GM12872 (cell line): Measurements from ENCODE around the gene PTPRM.

ENCODE experiments used
- TF ChIP-seq, protein P1 (sequence below): IDR thresholded peaks from 3 replicates; pipeline ENCODE4 v1.5.1; 2011; ENCODE audit warnings: low read depth, mild to moderate bottlenecking, low read length, moderate library complexity; ENCODE audit not compliant: insufficient read depth

Gene PTPRM

GRCh38 chr18:7927119-7927518 is 360.0 kb downstream of the PTPRM start:
- TF ChIP-seq, protein P1, sequence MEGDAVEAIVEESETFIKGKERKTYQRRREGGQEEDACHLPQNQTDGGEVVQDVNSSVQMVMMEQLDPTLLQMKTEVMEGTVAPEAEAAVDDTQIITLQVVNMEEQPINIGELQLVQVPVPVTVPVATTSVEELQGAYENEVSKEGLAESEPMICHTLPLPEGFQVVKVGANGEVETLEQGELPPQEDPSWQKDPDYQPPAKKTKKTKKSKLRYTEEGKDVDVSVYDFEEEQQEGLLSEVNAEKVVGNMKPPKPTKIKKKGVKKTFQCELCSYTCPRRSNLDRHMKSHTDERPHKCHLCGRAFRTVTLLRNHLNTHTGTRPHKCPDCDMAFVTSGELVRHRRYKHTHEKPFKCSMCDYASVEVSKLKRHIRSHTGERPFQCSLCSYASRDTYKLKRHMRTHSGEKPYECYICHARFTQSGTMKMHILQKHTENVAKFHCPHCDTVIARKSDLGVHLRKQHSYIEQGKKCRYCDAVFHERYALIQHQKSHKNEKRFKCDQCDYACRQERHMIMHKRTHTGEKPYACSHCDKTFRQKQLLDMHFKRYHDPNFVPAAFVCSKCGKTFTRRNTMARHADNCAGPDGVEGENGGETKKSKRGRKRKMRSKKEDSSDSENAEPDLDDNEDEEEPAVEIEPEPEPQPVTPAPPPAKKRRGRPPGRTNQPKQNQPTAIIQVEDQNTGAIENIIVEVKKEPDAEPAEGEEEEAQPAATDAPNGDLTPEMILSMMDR = no peak

GRCh38 chr18:7931763-7932162 is 364.6 kb downstream of the PTPRM start:
- TF ChIP-seq, protein P1 = no peak

DNA sequence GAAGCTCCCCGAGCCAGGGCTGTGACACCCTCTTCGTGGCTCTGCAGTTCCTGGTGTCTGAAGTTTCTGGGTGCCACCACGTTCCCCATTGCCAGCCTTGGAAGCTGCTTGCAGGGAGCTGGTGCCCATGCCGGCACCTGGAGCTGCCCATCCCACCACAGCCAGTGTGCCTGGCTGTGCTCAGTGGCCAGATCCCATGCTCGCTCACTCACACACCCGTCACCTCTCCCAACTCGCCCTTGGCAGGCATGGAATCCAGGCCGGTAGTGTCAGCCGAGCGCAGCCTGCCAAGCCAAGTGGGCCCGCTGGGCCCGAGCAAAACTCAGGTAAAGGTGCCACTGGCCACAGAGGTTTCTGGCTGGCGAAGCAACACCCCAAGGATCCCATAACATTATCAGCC is 370.2 kb downstream of the PTPRM start:
- TF ChIP-seq, protein P1 = no peak

GRCh38 chr18:7939521-7939920 is 372.4 kb downstream of the PTPRM start:
- TF ChIP-seq, protein P1 = no peak

- TF ChIP-seq, protein P1 = no peak
Measured at GRCh38 chr18:7940379-7940778, 373.3 kb downstream of the PTPRM start.

- TF ChIP-seq, protein P1 = no peak
Measured at GRCh38 chr18:7940971-7941370, 373.9 kb downstream of the PTPRM start.

GRCh38 chr18:7941533-7941932 is 374.4 kb downstream of the PTPRM start:
- TF ChIP-seq, protein P1 = no peak

DNA sequence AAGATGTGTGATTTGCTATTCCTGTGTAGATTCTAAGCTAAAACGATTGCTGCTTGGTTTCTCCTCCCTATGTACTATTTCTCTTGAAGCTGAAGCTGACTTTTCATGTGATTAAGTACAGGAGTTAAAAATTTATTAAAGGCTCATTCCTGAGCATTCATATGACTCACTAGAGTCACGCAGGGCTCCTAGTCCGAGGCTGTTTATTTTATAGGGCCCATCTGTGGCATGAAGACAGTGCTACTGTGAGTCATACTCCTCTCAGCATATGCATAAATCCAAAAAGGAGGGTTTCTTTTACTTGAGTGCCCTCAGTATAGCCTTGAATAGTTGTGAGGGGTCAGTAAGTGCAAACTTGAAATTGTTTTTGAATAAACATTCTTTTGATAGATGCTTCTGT is 378.8 kb downstream of the PTPRM start:
- TF ChIP-seq, protein P1 = no peak
